Spleen (tissue), 7 donors: ENCODE data around the gene MSRB2.

Experiments used
- CTCF ChIP-seq, 11 experiments: fragments of 200-600 bp in 7 of 11; fragments of 450-650 bp in 4 of 11; sonication (generic) in 4 of 11; IDR thresholded peaks in 8 of 11; conservative IDR thresholded peaks in 3 of 11; 1 replicate in 7 of 11; 2 replicates in 4 of 11; pipeline versions ENCODE4 v1.4.0 to v1.8.0; 2016 to 2021; ENCODE audit warnings: antibody characterized with exemption in 11 of 11, inconsistent platforms in 4 of 11, mild to moderate bottlenecking in 1 of 11
- POLR2A ChIP-seq, 3 donors: fragments of 450-650 bp; IDR thresholded peaks; one replicate each; pipeline ENCODE4 v1.5.1; 2017; ENCODE audit warnings: antibody characterized with exemption in 3 of 3, mild to moderate bottlenecking in 1 of 3
- donor health status: DM: no; HTN: no; CAD: no; lungs with moderate emphysema.
- donor health status: DM: no; HTN: no; CAD: no.
- donor health status: DM: no; HTN: no; CAD: no.

GRCh38 chr10:23110722-23111516 is 15.5 kb downstream of the MSRB2 start:
- TF ChIP-seq CTCF (IDR thresholded peaks at IDR 0.05 in 8 of 11, conservative IDR thresholded peaks at IDR 0.05 in 3 of 11) (no peak), POLR2A (IDR thresholded peaks at IDR 0.05) (no peak)
